Fibroblast of villous mesenchyme (primary cell): ENCODE measurements around the gene BORCS6. TPM values are rescaled to one million over a fixed set of nuclear protein-coding genes. Genes with fewer than 3 reads are reported as not detected.
A peak's percentile ranks its signal among the peaks of the same experiment; 100 is the strongest.

Source experiments
- DNase-seq: peaks from one replicate; pipeline ENCODE4 v3.0.0-alpha.2; 2010; ENCODE audit warnings: low read depth
- H3K4me3 ChIP-seq: 2 replicates; pipeline ENCODE4 v1.5.1; 2011; ENCODE audit warnings: low read depth, mild to moderate bottlenecking, low read length
- CTCF ChIP-seq: IDR thresholded peaks from 2 replicates; pipeline ENCODE4 v1.5.1; 2012; ENCODE audit warnings: low read depth, mild to moderate bottlenecking, low read length; ENCODE audit not compliant: insufficient read depth
- total RNA-seq: library from RNA; depleted of rRNA; stranded (reverse); fragments of >200 nt; gene quantifications from 2 replicates; pipeline ENCODE4 v1.2.3, GENCODE V29; 2012

BORCS6 gene
- total RNA-seq, 1 donor: 6.0 TPM

- DNase-seq: no peak
- no peak for TF ChIP-seq CTCF
- peak overlapping the region; percentile 47 for H3K4me3 ChIP-seq
Observed at GRCh38 chr17:8138374-8138671, 51.7 kb downstream of the BORCS6 start.

Other genes starting within 250 kb of the BORCS6 start
- gene GUCY2D, start 187.6 kb downstream of the BORCS6 start, total RNA-seq: under 0.01 TPM in 1 of 2 replicates, not detected in the other
- gene ALOX15B, start 151.1 kb downstream of the BORCS6 start, total RNA-seq: not detected in 2 replicates
- not detected in 2 replicates for gene ALOX12B, start 102.5 kb downstream of the BORCS6 start, total RNA-seq
- not detected in 2 replicates for gene ALOXE3, start 71.7 kb downstream of the BORCS6 start, total RNA-seq
- gene HES7, start 66.1 kb downstream of the BORCS6 start, total RNA-seq: not detected in 2 replicates
- gene PER1, start 37.8 kb downstream of the BORCS6 start, total RNA-seq: 5.5 and 12.5 TPM in 2 replicates
- 5.6 and 6.1 TPM in 2 replicates for gene VAMP2, start 27.2 kb downstream of the BORCS6 start, total RNA-seq
- 15.5 and 23.7 TPM in 2 replicates for gene TMEM107, start 13.8 kb downstream of the BORCS6 start, total RNA-seq
- 12.9 and 19.0 TPM in 2 replicates for gene AURKB, start 20.4 kb upstream of the BORCS6 start, total RNA-seq
- 6.0 and 10.3 TPM in 2 replicates for gene CTC1, start 57.9 kb upstream of the BORCS6 start, total RNA-seq
- gene PFAS, start 59.1 kb upstream of the BORCS6 start, total RNA-seq: 38.0 and 41.9 TPM in 2 replicates
- gene RANGRF, start 98.5 kb upstream of the BORCS6 start, total RNA-seq: 8.2 and 13.5 TPM in 2 replicates
- gene SLC25A35, start 105.2 kb upstream of the BORCS6 start, total RNA-seq: 0.86 and 0.97 TPM in 2 replicates
- not detected in 2 replicates for gene ARHGEF15, start 120.1 kb upstream of the BORCS6 start, total RNA-seq
- not detected in 2 replicates for gene ODF4, start 149.7 kb upstream of the BORCS6 start, total RNA-seq
- 2,045 and 2,110 TPM in 2 replicates for gene RPL26, start 193.0 kb upstream of the BORCS6 start, total RNA-seq
- gene RNF222, start 207.6 kb upstream of the BORCS6 start, total RNA-seq: not detected in 2 replicates
- 79.6 and 87.7 TPM in 2 replicates for gene NDEL1, start 245.7 kb upstream of the BORCS6 start, total RNA-seq